Transverse colon (tissue), 4 donors: ENCODE results near the gene RPS6KA2. TPM values are rescaled to one million over a fixed set of nuclear protein-coding genes. Genes with fewer than 3 reads are reported as not detected.

Experiments used
- DNase-seq: peaks from one replicate; pipeline ENCODE4 v3.0.0-alpha.2; 2019
- H3K27ac ChIP-seq, 4 donors: fragments of 200-600 bp; sonication (generic); 2 replicates each; pipeline ENCODE4 v1.5.1; 2016 to 2018; ENCODE audit warnings: inconsistent platforms in 4 of 4
- H3K27me3 ChIP-seq: fragments of 200-600 bp; sonication (generic); 2 replicates; pipeline ENCODE4 v1.5.1; 2017; ENCODE audit warnings: inconsistent platforms
- H3K36me3 ChIP-seq, 4 donors: fragments of 200-600 bp; sonication (generic); 2 replicates each; pipeline ENCODE4 v1.5.1; 2017 to 2019; ENCODE audit warnings: inconsistent platforms in 4 of 4
- H3K4me1 ChIP-seq, 4 donors: fragments of 200-600 bp; sonication (generic); 2 replicates each; pipeline ENCODE4 v1.5.1; 2017 to 2020; ENCODE audit warnings: inconsistent platforms in 4 of 4
- H3K4me3 ChIP-seq, 4 donors: fragments of 200-600 bp; sonication (generic); 1 replicate in 1 of 4; 2 replicates in 3 of 4; pipeline versions ENCODE4 v1.5.1 to v1.6.1; 2017 to 2019; ENCODE audit warnings: inconsistent platforms in 4 of 4
- H3K9me3 ChIP-seq, 2 donors: fragments of 200-600 bp; sonication (generic); 2 replicates each; pipeline ENCODE4 v1.5.1; 2017 to 2019; ENCODE audit warnings: inconsistent platforms in 2 of 2
- CTCF ChIP-seq, 5 experiments: fragments of 200-600 bp in 3 of 5; fragments of 450-650 bp in 2 of 5; sonication (generic) in 3 of 5; IDR thresholded peaks; 1 replicate in 2 of 5; 2 replicates in 3 of 5; pipeline ENCODE4 v1.5.1; 2016 to 2017; ENCODE audit warnings: antibody characterized with exemption in 5 of 5, inconsistent platforms in 3 of 5, mild to moderate bottlenecking in 2 of 5, moderate library complexity in 1 of 5
- EP300 ChIP-seq: sonication (generic); formaldehyde crosslinking; IDR thresholded peaks from one replicate; pipeline ENCODE4 v1.6.1; 2017; ENCODE audit warnings: antibody characterized with exemption, low read depth
- POLR2A ChIP-seq: fragments of 450-650 bp; IDR thresholded peaks from one replicate; pipeline ENCODE4 v1.6.1; 2016; ENCODE audit warnings: antibody characterized with exemption, mild to moderate bottlenecking, moderate library complexity
- POLR2AphosphoS5 ChIP-seq, 3 donors: sonication (generic); formaldehyde crosslinking; IDR thresholded peaks; one replicate each; pipeline ENCODE4 v1.6.1; 2016; ENCODE audit warnings: antibody characterized with exemption in 3 of 3
- WGBS, 2 donors: methylation state at CpG; one replicate each; pipeline ENCODE4 v1.1.5; 2018; ENCODE audit warnings: low coverage in 1 of 2; 5-methylcytosine and 5-hydroxymethylcytosine counted together
- in situ Hi-C, 4 donors: fragments of 200-750 bp; cut with MboI; loops; one replicate each; pipeline versions ENCODE4 v1.15.0 to v1.15.1; 2017; ENCODE audit warnings: low sequenced_read_pairs in 3 of 4, low pct_ligation_motif_present in 1 of 4, low pct_unique_long_range_greater_than_20kb in 1 of 4
- intact Hi-C: fragments of 100-400 bp; cut with DNase I; formaldehyde crosslinking; loops from one replicate; pipeline ENCODE4 v1.15.1; 2023; ENCODE audit warnings: low total_unique reads
- total RNA-seq, 4 donors: library from RNA; depleted of rRNA; stranded (reverse); fragments of >200 nt; gene quantifications; one replicate each; pipeline ENCODE4 v1.1.0, GENCODE V29; 2016

Gene RPS6KA2
- total RNA-seq, 4 donors from 2014 or later = 9.6 to 41.1 (median 15.4) TPM

DNA sequence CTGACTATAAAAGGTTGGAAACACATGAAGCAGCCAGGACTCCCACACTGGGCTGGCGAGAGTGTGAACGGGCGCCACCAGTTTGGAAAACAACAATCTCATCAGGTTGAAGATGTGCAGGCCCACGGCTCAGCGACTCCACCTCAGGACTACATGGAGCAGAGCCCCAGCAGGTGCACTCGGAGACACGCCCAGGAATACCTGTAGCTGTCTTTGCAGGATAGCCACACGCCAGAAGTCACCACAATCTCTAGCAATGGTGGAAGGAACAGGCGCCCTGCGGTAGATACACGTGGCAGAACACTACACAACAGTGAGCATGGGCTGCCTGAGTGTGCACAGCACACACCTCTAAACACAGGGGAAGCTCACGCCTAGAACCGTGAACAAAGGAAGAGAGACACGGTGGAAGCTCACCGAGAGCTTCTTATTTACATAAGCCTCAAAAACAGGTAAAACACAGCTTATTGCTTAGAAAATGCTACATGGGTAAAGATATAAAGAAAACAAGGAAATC, 28.7 kb upstream of the RPS6KA2 start:
- no peaks in the 10 kb centered on the region for H3K36me3 ChIP-seq

GRCh38 chr6:166655251-166655650, 28.2 kb upstream of the RPS6KA2 start:
- in situ Hi-C loops = no loop called here
- Histone ChIP-seq H3K4me1 (peaks cover 0 to 11% (median 2%) of the 10 kb centered on the region in 4 donors), H3K9me3 (no peaks in the 10 kb centered on the region), H3K27ac (no peak overlapping the region), H3K36me3 (no peaks in the 10 kb centered on the region), H3K4me3 (no peak overlapping the region), H3K27me3 (peaks cover 7% of the 10 kb centered on the region)
- no peak for DNase-seq
- TF ChIP-seq POLR2AphosphoS5 (IDR thresholded peaks at IDR 0.05) (no peak), EP300 (no peak), CTCF (IDR thresholded peaks at IDR 0.05) (no peak), POLR2A (no peak)
- intact Hi-C loops = no loop called here
- WGBS, 2 donors = 64 to 83% methylated on average over 2 to 6 of the region's 6 CpGs

More for the DNA sequence above, 28.7 kb upstream of the RPS6KA2 start:
- DNase-seq = no peak
- in situ Hi-C loops = no loop called here
- no peak for TF ChIP-seq EP300
- Histone ChIP-seq H3K9me3 (no peaks in the 10 kb centered on the region), H3K4me1 (peaks cover 0 to 11% (median 2%) of the 10 kb centered on the region in 4 donors), H3K27ac (no peak overlapping the region), H3K4me3 (no peak overlapping the region), H3K27me3 (peaks cover 7% of the 10 kb centered on the region)
- WGBS, 2 donors = 37 to 61% methylated on average over 5 to 15 of the region's 15 CpGs
- intact Hi-C loops = no loop called here

GRCh38 chr6:166654573-166654972, 27.5 kb upstream of the RPS6KA2 start:
- Histone ChIP-seq H3K4me1 (peaks cover 0 to 11% (median 2%) of the 10 kb centered on the region in 4 donors), H3K36me3 (no peaks in the 10 kb centered on the region), H3K4me3 (no peak overlapping the region), H3K9me3 (no peaks in the 10 kb centered on the region), H3K27ac (no peak overlapping the region), H3K27me3 (peaks cover 7% of the 10 kb centered on the region)
- DNase-seq = no peak
- no peak for TF ChIP-seq POLR2A
- no peak for TF ChIP-seq CTCF (IDR thresholded peaks at IDR 0.05)
- no peak for TF ChIP-seq POLR2AphosphoS5 (IDR thresholded peaks at IDR 0.05)
- TF ChIP-seq EP300 = no peak
- in situ Hi-C loops = no loop called here
- WGBS, 2 donors = 83 to 84% methylated on average over 7 of the region's 7 CpGs
- intact Hi-C loops = no loop called here

DNA sequence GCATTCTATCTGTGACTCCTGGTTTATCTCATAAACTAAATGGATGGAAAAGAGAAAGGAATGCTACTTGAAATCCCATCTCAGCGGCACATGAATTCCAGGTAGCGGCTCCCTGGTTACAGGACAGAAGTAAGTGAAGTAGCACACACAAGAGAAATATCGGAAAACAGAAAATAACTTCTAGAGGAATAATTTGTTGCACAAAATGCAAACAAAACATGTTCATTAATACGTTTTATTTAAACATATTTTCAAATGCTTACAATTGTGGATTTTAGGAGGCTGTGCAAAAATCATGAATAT, 26.5 kb upstream of the RPS6KA2 start:
- WGBS, 2 donors = 87% methylated on average over 4 of the region's 4 CpGs
- intact Hi-C loops = no loop called here

More for the DNA sequence above, 26.5 kb upstream of the RPS6KA2 start:
- no peak overlapping the region for H3K27ac ChIP-seq
- H3K4me3 ChIP-seq = no peak overlapping the region
- H3K4me1 ChIP-seq = peaks cover 0 to 11% (median 2%) of the 10 kb centered on the region in 4 donors
- H3K27me3 ChIP-seq = peaks cover 7% of the 10 kb centered on the region
- H3K36me3 ChIP-seq = no peaks in the 10 kb centered on the region
- TF ChIP-seq EP300 (no peak), POLR2A (no peak), CTCF (IDR thresholded peaks at IDR 0.05) (no peak), POLR2AphosphoS5 (IDR thresholded peaks at IDR 0.05) (no peak)
- in situ Hi-C loops = no loop called here
- H3K9me3 ChIP-seq = no peaks in the 10 kb centered on the region
- DNase-seq = no peak
